Endothelial cell of umbilical vein (primary cell): ENCODE measurements around the gene WDR6. TPM values are rescaled to one million over a fixed set of nuclear protein-coding genes. Genes with fewer than 3 reads are reported as not detected.

Experiments used
- BruUV-seq: library from RNA; stranded (reverse); fragments of 400-500 nt; replicated peaks from 2 replicates; lab custom pipeline; 2021; lab: Mats Ljungman, UMichigan
- CTCF ChIA-PET: fragments of 300-600, 350-600 bp; sonication (Branson Sonifier 250); formaldehyde crosslinking; loops from one replicate; lab custom pipeline; 2021; ENCODE audit warnings: antibody characterized with exemption, inconsistent platforms; lab: Charles Lee
- POLR2A ChIA-PET: fragments of 300-600, 350-600 bp; sonication (Branson Sonifier 250); formaldehyde crosslinking; loops from one replicate; lab custom pipeline; 2021; ENCODE audit warnings: antibody characterized with exemption, inconsistent platforms; lab: Charles Lee
- DNase-seq: peaks from one replicate; pipeline ENCODE4 v3.0.0-alpha.2; 2011; ENCODE audit warnings: low read depth, low spot score
- FAIRE-seq: peaks from 2 replicates; lab custom pipeline; 2011; peaks lifted over from hg19 to GRCh38; lab: Jason Lieb, UNC
- H2AFZ ChIP-seq: 2 replicates; pipeline ENCODE4 v1.6.0; 2012; ENCODE audit warnings: low read depth, low read length, control low read depth, inconsistent platforms
- H3K27ac ChIP-seq: 2 replicates; pipeline ENCODE4 v1.5.1; 2011; ENCODE audit warnings: low read depth, mild to moderate bottlenecking, control low read depth, low read length, moderate library complexity; ENCODE audit not compliant: insufficient read depth
- H3K27me3 ChIP-seq, 2 experiments: 2 replicates each; pipeline versions ENCODE4 v1.6.0 to v1.6.1; 2011; ENCODE audit warnings: low read length in 2 of 2, mixed read lengths in 1 of 2; ENCODE audit not compliant: control insufficient read depth in 2 of 2, insufficient read depth in 2 of 2
- H3K36me3 ChIP-seq, 2 experiments: 2 replicates in 1 of 2; 3 replicates in 1 of 2; pipeline ENCODE4 v1.5.1; 2011; ENCODE audit warnings: low read length in 2 of 2, mild to moderate bottlenecking in 1 of 2, moderate library complexity in 1 of 2; ENCODE audit not compliant: control insufficient read depth in 2 of 2, insufficient read depth in 2 of 2; ENCODE audit errors: extremely low read depth in 1 of 2
- H3K4me1 ChIP-seq: 3 replicates; pipeline ENCODE4 v1.5.1; 2011; ENCODE audit warnings: mild to moderate bottlenecking, low read length; ENCODE audit not compliant: control insufficient read depth, insufficient read depth; ENCODE audit errors: extremely low read depth
- H3K4me2 ChIP-seq: 2 replicates; pipeline ENCODE4 v1.6.1; 2011; ENCODE audit warnings: low read length, control low read depth, mixed read lengths; ENCODE audit not compliant: insufficient read depth
- H3K4me3 ChIP-seq, 3 experiments: fragments of 200-600 bp in 1 of 3; sonication (generic), shearing (Covaris generic) in 1 of 3; replicated peaks in 1 of 3; 2 replicates each; pipeline ENCODE4 v1.5.1; 2011 to 2016; ENCODE audit warnings: control low read depth in 3 of 3, low read length in 3 of 3, mild to moderate bottlenecking in 2 of 3, inconsistent platforms in 1 of 3, low read depth in 1 of 3, moderate library complexity in 1 of 3; ENCODE audit not compliant: insufficient read depth in 1 of 3
- H3K79me2 ChIP-seq: 2 replicates; pipeline ENCODE4 v1.6.0; 2012; ENCODE audit warnings: low read length, inconsistent platforms; ENCODE audit not compliant: control insufficient read depth, insufficient read depth
- H3K9ac ChIP-seq: replicated peaks from 2 replicates; pipeline ENCODE3; 2011; ENCODE audit warnings: low read length, control low read depth; ENCODE audit not compliant: insufficient read depth; ENCODE audit errors: extremely low read depth
- H3K9me1 ChIP-seq: replicated peaks from 3 replicates; pipeline ENCODE4 v1.6.0; 2011; ENCODE audit warnings: mild to moderate bottlenecking, low read length; ENCODE audit not compliant: control insufficient read depth, insufficient read depth; ENCODE audit errors: extremely low read depth
- H3K9me3 ChIP-seq: replicated peaks from 2 replicates; pipeline ENCODE4 v1.5.1; 2012; ENCODE audit warnings: low read length, inconsistent platforms; ENCODE audit not compliant: control insufficient read depth, insufficient read depth
- H4K20me1 ChIP-seq: replicated peaks from 2 replicates; pipeline ENCODE3; 2011; ENCODE audit warnings: mild to moderate bottlenecking, low read length; ENCODE audit not compliant: control insufficient read depth, insufficient read depth; ENCODE audit errors: extremely low read depth
- CTCF ChIP-seq, 2 donors: IDR thresholded peaks; 1 replicate in 1 of 2; 2 replicates in 1 of 2; pipeline ENCODE4 v1.5.1; 2011; ENCODE audit warnings: low read length in 2 of 2, mild to moderate bottlenecking in 2 of 2, moderate library complexity in 2 of 2, control low read depth in 1 of 2, inconsistent platforms in 1 of 2, low read depth in 1 of 2; ENCODE audit not compliant: insufficient read depth in 1 of 2; ENCODE audit errors: extremely low read depth in 1 of 2
- FOS ChIP-seq: IDR thresholded peaks from 2 replicates; pipeline ENCODE4 v1.6.1; 2011; ENCODE audit warnings: mild to moderate bottlenecking, low read length, moderate library complexity, borderline replicate concordance; ENCODE audit not compliant: insufficient read depth
- GATA2 ChIP-seq: IDR thresholded peaks from 2 replicates; pipeline ENCODE4 v1.7.0; 2011; ENCODE audit warnings: low read depth, mild to moderate bottlenecking, moderate library complexity, mixed read lengths, low read length; ENCODE audit not compliant: insufficient read length, insufficient read depth
- JUN ChIP-seq: IDR thresholded peaks from 2 replicates; pipeline ENCODE4 v1.6.1; 2011; ENCODE audit warnings: borderline replicate concordance, low read depth; ENCODE audit not compliant: insufficient read length, insufficient read depth
- MAX ChIP-seq: IDR thresholded peaks from 2 replicates; pipeline ENCODE4 v1.6.1; 2011; ENCODE audit not compliant: insufficient read depth, insufficient read length
- MYC ChIP-seq: IDR thresholded peaks from one replicate; pipeline ENCODE4 v1.6.1; 2011; ENCODE audit warnings: mild to moderate bottlenecking, low read depth, low read length
- POLR2A ChIP-seq: IDR thresholded peaks from 2 replicates; pipeline ENCODE4 v1.6.1; 2012; ENCODE audit warnings: low read depth, mild to moderate bottlenecking, control low read depth, low read length
- POLR2AphosphoS5 ChIP-seq: IDR thresholded peaks from 2 replicates; pipeline ENCODE4 v1.6.1; 2012; ENCODE audit warnings: low read depth, mild to moderate bottlenecking, control low read depth, low read length, moderate library complexity; ENCODE audit not compliant: insufficient read depth
- dilution Hi-C: fragments of 300-500 bp; cut with MboI; formaldehyde crosslinking; loops from one replicate; pipeline ENCODE4 v1.15.0; 2019; ENCODE audit warnings: low sequenced_read_pairs; ENCODE audit not compliant: extremely low pct_ligation_motif_present
- intact Hi-C: fragments of 100-400 bp; cut with micrococcal nuclease; formaldehyde crosslinking; loops from one replicate; pipeline ENCODE4 v1.10.0; 2022
- polyA plus RNA-seq, 4 experiments: library from polyadenylated mRNA; depleted of rRNA in 3 of 4; stranded (reverse) in 3 of 4; unstranded in 1 of 4; fragments of >200 nt; gene quantifications; 2 replicates each; pipeline versions ENCODE4 v1.2.1 to v1.2.3, GENCODE V29; 2011 to 2012; ENCODE audit warnings: missing spikeins in 1 of 4
- total RNA-seq: library from RNA; stranded (reverse); gene quantifications from 2 replicates; pipeline ENCODE4 v1.2.3, GENCODE V29; 2021

The WDR6 gene
- total and polyA plus RNA-seq, 2 donors (not counting 3 experiments of a cell fraction or from before 2014, with no cell fraction given), result 192 to 319 TPM

GRCh38 chr3:48960841-48961413, 46.3 kb upstream of the WDR6 start:
- intact Hi-C loops (no loop called here), dilution Hi-C loops (no loop called here)
- POLR2A ChIA-PET, result no interaction called here
- Histone ChIP-seq H2AFZ (no peak overlapping the region), H3K4me3 (no peak overlapping the region), H3K36me3 (peaks cover 6 to 9% of the 10 kb centered on the region in 2 experiments), H3K27ac (no peak overlapping the region), H3K4me2 (no peak overlapping the region), H4K20me1 (no peaks in the 10 kb centered on the region), H3K9me3 (no peaks in the 10 kb centered on the region), H3K27me3 (no peaks in the 10 kb centered on the region), H3K79me2 (peaks cover 7% of the 10 kb centered on the region), H3K9ac (no peak overlapping the region), H3K9me1 (no peaks in the 10 kb centered on the region), H3K4me1 (no peaks in the 10 kb centered on the region)
- FAIRE-seq, result no peak
- CTCF ChIA-PET, result interaction anchor here (1.4 to 1.6 kb wide), 2 partner anchors 9 to 221 kb away, joined by 3 to 6 read pairs; no protein-coding TSS in a partner anchor
- DNase-seq, result no peak
- BruUV-seq, result no TSS peak
- no peak for TF ChIP-seq POLR2A
- TF ChIP-seq MAX, result no peak
- no peak for TF ChIP-seq GATA2
- no peak for TF ChIP-seq CTCF (IDR thresholded peaks at IDR 0.05; ENCODE audit: extremely low read depth in 1 of 2, insufficient read depth in 1 of 2, low read depth in 1 of 2, low read length in 2 of 2)
- no peak for TF ChIP-seq FOS
- TF ChIP-seq POLR2AphosphoS5, result no peak
- no peak for TF ChIP-seq MYC
- TF ChIP-seq JUN, result no peak
